HEK293 (cell line): Measurements from ENCODE around the gene LRRC10B.

ENCODE experiments used
- CTCF ChIP-seq: fragments of 450-650 bp; formaldehyde crosslinking; IDR thresholded peaks from 2 replicates; pipeline ENCODE4 v1.5.1; 2016; ENCODE audit warnings: missing biosample characterization, missing genetic modification characterization
- REPIN1 ChIP-seq: fragments of 450-650 bp; formaldehyde crosslinking; IDR thresholded peaks from 2 replicates; pipeline ENCODE4 v1.5.1; 2017; ENCODE audit warnings: missing biosample characterization, missing genetic modification characterization, low read depth

DNA sequence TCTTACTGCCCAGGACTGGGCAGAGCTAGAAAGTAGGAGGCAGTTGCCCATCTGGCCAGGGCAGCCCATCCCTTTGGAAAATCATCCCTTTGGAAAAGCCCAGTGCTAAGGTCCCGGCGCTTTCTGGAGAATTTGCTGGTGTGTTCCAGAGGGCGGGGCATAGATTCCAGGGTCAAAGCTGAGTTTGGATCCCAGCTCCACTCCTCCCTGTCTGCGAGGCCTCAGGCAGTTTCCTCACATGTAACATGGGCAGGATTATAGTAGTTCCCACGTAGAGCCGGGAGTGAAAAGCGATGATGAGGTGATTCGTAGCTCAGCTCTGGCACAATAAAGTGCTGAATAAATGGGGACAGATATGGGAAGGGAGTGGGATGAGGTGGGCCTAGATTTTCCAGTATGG, 31.4 kb upstream of the LRRC10B start:
- TF ChIP-seq REPIN1 (tag by site-specific recombination) (no peak), CTCF (tag by site-specific recombination) (no peak)
